HG02678 (cell line): Measurements from ENCODE around the gene LRRC56.

Experiments used
- ATAC-seq: cut with Tn5 transposase; IDR thresholded peaks from one replicate; pipeline ENCODE4 v1.9.1; 2021; ENCODE audit warnings: mild to moderate bottlenecking, moderate library complexity; ENCODE audit not compliant: unreplicated experiment

The LRRC56 gene, protein sequence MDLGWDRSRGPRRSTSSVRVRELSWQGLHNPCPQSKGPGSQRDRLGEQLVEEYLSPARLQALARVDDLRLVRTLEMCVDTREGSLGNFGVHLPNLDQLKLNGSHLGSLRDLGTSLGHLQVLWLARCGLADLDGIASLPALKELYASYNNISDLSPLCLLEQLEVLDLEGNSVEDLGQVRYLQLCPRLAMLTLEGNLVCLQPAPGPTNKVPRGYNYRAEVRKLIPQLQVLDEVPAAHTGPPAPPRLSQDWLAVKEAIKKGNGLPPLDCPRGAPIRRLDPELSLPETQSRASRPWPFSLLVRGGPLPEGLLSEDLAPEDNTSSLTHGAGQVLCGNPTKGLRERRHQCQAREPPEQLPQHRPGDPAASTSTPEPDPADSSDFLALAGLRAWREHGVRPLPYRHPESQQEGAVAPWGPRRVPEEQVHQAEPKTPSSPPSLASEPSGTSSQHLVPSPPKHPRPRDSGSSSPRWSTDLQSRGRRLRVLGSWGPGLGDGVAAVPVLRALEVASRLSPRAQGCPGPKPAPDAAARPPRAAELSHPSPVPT

GRCh38 chr11:536841-537621, at the start of gene LRRC56:
TSS of gene LRRC56 (plus strand) at chr11:537527. CDS start at chr11:540685, 3,158 bp downstream.
- ATAC-seq, result peak; percentile 52

GRCh38 chr11:487571-488021, 49.7 kb upstream of the LRRC56 start:
- no peak for ATAC-seq

DNA sequence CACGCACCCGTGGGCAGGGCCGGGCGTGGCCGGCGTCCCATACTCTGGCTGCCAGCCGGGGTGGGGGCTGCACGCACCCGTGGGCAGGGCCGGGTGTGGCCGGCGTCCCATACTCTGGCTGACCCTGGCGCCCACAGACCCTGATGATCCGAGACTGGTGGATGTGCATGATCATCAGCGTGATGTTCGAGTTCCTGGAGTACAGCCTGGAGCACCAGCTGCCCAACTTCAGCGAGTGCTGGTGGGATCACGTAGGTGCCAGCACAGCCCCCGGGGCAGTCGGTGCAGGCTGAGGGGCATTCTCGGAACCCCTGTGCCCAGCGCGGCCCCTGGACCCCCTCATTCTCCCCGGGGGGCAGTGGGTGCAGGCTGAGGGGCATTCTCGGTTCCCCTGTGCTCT, 49.3 kb upstream of the LRRC56 start:
- ATAC-seq, result no peak

DNA sequence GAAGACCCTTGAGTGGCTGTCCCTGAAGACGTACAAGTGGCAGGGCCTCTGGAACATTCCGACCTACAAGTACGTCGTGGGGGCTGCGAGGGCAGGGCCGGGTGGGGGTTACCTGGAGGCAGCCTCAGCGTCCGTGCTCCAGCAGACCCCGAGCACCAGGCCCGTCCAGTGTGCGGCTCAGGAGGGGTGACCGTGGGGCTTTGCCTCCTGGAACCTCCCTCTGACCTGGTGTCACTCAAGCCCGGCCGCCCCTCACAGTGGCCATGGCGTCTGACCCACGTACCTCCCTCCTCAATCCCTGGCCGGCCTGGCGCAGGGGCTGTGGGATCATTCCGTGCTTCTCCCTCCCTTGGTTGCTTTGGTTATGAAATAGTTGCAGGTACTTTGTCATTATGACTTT, 48.7 kb upstream of the LRRC56 start:
- ATAC-seq, result no peak

GRCh38 chr11:488992-489391, 48.3 kb upstream of the LRRC56 start:
- ATAC-seq, result no peak

- ATAC-seq, result no peak
Observed at GRCh38 chr11:489610-490185, 47.6 kb upstream of the LRRC56 start.

DNA sequence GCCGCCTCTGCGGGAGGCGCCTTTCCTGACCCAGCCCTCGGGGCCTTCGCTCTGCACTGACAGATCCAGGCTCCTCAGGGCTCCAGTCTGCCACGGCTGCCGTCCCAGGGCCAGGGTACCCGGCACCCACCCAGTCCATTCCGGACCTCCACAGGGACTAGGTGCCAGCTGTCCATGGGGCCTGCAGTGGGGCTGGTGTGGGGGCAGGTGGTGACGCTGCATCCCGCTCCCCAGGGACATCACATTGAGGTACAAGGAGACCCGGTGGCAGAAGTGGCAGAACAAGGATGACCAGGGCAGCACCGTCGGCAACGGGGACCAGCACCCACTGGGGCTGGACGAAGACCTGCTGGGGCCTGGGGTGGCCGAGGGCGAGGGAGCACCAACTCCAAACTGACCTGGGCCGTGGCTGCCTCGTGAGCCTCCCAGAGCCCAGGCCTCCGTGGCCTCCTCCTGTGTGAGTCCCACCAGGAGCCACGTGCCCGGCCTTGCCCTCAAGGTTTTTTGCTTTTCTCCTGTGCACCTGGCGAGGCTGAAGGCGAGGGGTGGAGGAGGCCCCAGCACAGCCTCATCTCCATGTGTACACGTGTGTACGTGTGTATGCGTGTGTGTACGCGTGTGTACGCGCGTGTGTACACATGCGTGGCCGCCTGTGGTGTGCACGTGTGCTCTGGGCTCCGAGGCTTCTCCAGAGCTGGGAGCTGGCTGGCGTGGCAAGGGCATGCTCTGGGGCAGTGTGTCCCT, 47.0 kb upstream of the LRRC56 start:
- no peak for ATAC-seq

DNA sequence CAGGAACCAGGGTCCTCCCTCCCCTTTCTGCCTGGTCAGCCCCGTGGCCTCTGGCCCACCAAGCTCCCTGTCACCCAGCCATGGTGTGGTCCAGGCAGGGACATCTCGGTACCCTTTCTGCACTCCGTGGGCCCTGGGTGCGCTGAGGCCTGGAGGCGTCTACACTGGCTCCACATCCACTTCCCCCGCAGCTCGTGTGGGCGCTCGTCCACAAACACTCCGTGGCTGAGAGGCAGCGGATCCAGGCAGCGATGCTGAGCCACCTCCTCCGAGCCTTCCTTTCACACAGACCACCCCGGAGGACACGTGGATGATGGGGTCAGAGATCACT, 46.4 kb upstream of the LRRC56 start:
- no peak for ATAC-seq

GRCh38 chr11:491358-491757, 46.0 kb upstream of the LRRC56 start:
- ATAC-seq, result no peak

DNA sequence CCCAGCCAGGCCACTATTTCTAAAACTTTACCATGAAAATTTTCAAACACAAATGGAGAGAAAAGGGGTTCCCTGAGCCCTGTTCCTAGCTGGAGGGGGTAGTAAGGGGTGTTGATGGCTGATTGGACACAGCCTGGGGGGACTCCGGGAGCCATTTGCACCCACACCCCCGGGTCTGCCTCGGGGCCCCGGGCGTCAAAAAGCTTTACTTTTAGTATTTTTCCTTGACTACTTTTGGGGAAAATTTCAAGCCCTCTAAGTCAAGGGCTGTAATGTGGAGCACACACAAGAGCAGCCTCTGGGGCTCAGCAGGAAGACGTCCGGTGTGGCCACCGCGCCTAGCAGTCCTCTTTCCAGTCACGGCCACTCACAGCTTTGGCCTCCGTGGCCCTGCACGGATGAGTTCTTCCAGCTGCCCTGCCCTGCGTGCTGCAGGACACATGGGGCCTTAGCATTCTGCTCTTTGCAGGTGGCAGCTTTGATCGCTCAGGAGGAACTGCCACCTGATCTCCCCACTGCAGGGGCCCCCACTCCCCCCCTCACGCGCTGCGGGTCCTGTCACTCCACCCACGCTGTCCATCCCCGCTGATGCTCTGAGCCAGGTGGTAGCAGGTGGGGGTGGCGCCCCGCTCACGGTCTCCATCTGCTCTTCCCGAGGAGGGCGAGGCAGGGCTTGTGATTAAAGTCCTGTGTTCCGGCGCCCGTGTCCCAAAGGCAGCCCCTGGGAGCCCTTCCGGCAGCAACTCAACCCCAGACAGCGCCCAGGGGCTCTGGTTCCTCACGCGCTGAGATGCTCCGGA, 44.7 kb upstream of the LRRC56 start:
- ATAC-seq, result no peak

DNA sequence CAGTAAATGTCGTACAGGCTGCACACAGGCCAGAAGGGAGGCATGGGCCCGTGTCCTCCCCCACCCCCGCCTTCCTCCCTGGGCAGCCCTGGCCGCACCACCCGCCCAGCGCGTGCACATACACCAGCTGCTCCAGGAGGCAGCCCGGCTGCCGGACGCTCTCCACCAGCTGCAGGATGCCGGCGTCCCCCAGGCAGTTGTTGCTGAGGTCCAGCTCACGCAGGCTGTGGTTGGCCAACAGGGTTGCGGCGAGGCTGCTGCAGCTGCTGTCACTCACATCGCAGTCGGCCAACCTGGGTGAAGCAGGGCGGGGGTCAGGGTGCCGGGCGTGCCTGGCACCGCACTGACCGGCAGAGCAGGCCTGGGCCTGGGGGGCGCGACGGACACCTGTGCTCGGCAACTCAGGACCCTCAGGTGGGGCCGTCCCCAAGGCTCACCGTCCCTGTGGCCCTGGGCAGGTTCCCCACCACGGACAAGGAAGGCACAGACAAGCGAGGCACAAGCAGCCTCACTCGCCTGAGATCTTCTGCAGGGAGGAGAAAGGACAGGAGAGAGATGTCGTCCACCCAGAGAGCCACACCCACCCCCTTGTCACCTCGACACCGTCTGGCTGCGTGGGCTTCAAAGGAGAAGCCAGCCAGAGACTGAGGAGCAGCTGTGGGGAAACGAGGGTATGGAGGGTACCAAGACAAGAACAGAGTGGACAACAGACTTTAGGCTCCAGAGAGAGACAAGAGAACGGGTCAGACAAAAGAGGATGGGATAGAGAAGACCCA, 42.4 kb upstream of the LRRC56 start:
- ATAC-seq, result no peak

DNA sequence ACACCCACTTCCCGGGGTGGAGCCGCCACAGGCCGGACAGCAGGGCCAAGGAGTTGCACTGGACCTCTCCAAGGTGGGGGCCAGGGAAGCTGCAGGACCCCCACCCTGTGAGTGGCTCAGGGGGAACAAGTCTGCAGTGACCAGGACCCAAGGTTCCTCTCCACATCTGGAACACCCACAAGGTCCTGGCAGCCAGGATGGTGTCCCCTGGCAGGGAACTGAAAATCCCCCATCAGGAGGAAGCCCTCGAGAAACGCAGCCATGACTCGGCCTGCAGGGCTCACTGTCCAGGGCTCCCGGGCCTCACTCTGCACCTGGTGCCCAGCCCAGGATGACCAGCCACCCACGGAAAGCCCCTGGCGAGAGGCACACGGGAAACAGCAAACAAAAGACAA, 41.8 kb upstream of the LRRC56 start:
- ATAC-seq, result no peak

DNA sequence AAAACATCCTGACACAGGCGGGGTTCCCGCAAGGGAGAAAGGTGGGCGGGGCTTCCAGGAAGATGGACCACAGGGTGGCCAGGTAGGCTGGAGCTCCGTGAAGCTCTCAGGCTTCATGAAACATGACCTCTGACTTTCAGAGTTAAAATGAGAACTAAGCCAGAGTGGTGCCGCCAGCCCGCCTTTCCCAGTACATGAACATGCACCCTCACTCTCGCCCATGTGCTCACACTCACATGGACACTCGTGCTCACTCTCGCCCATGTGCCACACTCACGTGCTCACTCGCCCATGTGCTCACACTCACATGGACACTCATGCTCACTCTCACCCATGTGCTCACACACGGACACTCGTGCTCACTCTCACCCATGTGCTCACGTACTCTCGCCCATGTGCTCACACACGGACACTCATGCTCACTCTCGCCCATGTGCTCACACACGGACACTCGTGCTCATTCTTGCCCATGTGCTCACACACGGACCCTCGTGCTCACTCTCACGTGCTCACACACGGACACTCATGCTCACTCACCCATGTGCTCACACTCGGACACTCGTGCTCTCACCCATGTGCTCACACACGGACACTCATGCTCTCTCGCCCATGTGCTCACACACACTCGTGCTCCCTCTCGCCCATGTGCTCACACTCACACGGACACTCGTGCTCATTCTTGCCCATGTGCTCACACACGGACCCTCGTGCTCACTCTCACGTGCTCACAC, 40.3 kb upstream of the LRRC56 start:
- no peak for ATAC-seq

- ATAC-seq, result no peak
Observed at GRCh38 chr11:497565-498296, 39.6 kb upstream of the LRRC56 start.

- ATAC-seq, result no peak
Observed at GRCh38 chr11:498297-499181, 38.8 kb upstream of the LRRC56 start.

DNA sequence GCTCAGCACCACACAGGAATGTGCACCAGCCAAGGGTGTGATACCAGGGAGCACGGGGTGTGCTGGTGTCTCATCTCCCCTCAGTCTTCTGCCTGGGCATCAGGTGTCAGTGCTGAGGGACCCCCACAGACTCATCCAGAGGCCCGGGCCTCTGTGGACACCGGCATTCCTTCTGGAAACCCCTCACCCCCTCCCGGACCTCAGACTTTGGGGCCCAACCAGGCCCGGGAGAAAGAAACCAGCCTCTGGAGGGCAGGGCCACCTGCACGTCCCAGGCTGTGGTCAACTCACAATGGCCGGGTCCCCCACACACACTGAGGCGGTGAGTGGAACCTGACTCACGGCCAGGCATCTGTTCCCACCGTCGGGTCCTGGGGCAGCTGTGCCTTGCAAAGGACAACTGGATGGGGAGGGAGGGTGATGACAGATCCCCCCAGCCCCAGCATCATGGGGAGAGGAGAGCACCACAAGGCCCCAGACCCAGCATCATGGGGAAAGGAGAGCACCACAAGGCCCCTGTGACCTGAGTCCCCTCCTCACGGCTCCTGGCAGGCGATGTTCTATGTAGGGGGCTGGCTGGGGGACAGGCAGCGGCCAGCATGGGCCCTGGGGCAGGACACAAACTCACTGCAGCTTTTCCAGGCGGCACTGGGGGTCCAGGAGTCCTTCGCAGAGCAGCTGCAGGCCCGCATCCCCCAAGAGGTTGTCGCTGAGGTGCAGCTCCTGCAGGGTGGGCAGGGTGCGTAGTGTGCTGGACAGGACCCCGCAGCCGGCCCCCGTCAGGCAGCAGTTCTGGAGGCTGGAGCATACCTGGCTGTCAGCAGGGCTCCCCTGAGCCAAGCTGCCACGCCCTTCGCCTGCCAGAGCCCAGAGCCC, 37.9 kb upstream of the LRRC56 start:
- no peak for ATAC-seq
